D721Med (cell line): ENCODE results near the gene FILIP1.

ENCODE experiments used
- DNase-seq: peaks from one replicate; pipeline ENCODE4 v3.0.0; 2011; ENCODE audit warnings: low spot score; ENCODE audit not compliant: insufficient read length
- FAIRE-seq: peaks from 2 replicates; lab custom pipeline; 2011; peaks lifted over from hg19 to GRCh38; lab: Jason Lieb, UNC
- CTCF ChIP-seq: IDR thresholded peaks from 2 replicates; pipeline ENCODE4 v1.5.1; 2012; ENCODE audit warnings: mild to moderate bottlenecking, control low read depth; ENCODE audit not compliant: insufficient read depth; ENCODE audit errors: missing control alignments

Gene FILIP1

DNA sequence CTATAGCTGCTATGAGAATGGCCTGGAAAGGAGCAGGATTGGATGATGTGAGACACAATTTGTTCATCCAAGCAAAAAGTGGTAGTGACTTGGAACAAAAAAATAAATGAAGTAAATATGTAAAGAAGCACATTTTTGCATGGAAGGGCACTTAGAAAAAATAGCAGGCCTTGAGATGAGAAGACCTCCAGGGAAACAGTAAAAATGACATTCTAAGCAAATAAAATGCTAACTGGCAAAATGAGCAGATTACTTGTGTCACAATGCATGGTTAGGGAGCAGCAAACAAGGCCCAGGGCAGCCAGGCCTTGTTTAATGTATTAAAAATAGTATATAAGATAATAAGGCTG lies 230.2 kb downstream of the FILIP1 start:
- no peak for TF ChIP-seq CTCF

GRCh38 chr6:75262716-75263400 lies 230.7 kb downstream of the FILIP1 start:
- FAIRE-seq (peak; percentile 96), DNase-seq (no peak)
- no peak for TF ChIP-seq CTCF

More for the DNA sequence above, 230.2 kb downstream of the FILIP1 start:
- FAIRE-seq (no peak), DNase-seq (no peak)

DNA sequence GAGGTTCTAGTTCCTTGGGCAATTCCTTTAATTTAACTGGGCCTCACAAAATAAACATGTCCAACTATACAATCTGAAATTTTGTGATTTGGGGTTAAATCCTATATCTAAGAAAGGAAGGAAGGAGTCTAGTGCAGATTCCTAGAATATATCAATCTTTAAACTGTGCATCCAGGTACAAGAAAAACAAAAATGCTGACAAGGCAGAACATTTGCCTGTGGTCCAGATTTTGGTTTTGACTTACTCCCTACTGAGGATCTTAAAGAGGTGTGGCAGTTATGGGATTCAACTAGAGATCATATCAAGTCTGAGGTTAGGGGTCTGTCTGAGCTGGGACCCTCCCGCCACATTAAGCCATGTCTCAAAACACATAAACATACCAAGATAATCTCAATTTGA lies 232.3 kb downstream of the FILIP1 start:
- FAIRE-seq: no peak
- DNase-seq: no peak
- no peak for TF ChIP-seq CTCF

GRCh38 chr6:75257343-75258087 lies 236.1 kb downstream of the FILIP1 start:
- no peak for TF ChIP-seq CTCF
- no peak for FAIRE-seq
- DNase-seq: no peak

GRCh38 chr6:75250552-75250951 lies 243.0 kb downstream of the FILIP1 start:
- TF ChIP-seq CTCF: no peak
- FAIRE-seq: no peak
- DNase-seq: no peak

DNA sequence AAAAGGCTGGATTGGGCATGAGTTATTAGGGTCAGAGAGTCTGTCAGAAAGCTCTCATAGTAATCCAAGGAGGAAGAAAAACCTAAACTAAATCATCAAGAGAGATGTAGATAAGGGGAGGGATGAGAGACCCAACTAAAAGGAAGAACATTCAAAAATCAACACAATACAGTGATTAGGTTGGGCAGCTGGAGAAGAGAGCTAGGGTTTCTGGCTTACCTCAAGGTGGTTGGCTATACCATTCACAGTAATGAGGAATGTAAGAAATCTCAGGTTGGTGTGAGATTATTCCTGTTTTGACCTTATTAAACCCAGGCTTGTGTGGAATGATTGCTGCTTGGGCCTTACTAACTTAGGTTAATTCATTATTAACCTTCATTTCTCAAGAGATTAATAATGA lies 243.8 kb downstream of the FILIP1 start:
- FAIRE-seq: no peak
- TF ChIP-seq CTCF: no peak
- DNase-seq: no peak

DNA sequence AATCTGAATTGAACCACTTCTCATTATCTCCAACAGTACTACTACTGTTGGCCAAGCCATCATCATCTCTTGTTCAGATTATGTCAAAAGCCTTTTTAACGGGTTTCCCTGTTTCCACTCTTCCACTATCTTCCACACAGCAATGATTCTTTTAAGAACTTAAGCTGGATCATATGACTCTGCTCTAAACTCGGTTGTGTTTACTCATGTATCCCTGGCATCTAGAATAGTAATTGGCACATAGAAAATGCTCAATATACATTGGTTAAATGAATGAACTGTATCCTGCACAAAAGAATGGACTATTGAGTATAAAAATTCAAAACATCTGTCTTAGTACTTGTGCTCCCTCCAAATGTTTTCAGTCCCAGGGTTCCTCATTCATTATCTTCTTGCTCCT lies 247.2 kb downstream of the FILIP1 start:
- FAIRE-seq (no peak), DNase-seq (no peak)
- TF ChIP-seq CTCF: no peak
